Activated naive CD8-positive, alpha-beta T cell treated with anti-CD3 and anti-CD28 coated beads, Interleukin-2, amount 10 ng/mL, durations not matched to agents 7 days and 5 days (primary cell): ENCODE data around the gene TJP1. TPM values are rescaled to one million over a fixed set of nuclear protein-coding genes. Genes with fewer than 3 reads are reported as not detected.
"Not testable (repeated sequence)": the region's sequence is repeated elsewhere in the genome, so short reads cannot be mapped to it uniquely, and the experiment has no call there.

Experiments
- ATAC-seq: fragments of 150-1000 bp; cut with Tn5 transposase; one replicate; pipeline ENCODE4 v1.10.0; 2021; ENCODE audit warnings: low read depth, moderate library complexity
- POLR2A ChIA-PET: fragments of 350-600 bp; sonication (Branson Sonifier 250); formaldehyde crosslinking; loops from one replicate; lab custom pipeline; 2021; ENCODE audit warnings: antibody characterized with exemption; lab: Charles Lee
- DNase-seq: peaks from one replicate; pipeline ENCODE4 v3.0.0; 2021
- H3K27ac Mint-ChIP-seq: one replicate; pipeline ENCODE4 v1.8.0; 2022; ENCODE audit warnings: mild to moderate bottlenecking, mixed read lengths
- H3K27me3 Mint-ChIP-seq: one replicate; pipeline ENCODE4 v1.8.0; 2022; ENCODE audit warnings: mild to moderate bottlenecking, moderate library complexity, mixed read lengths
- H3K36me3 Mint-ChIP-seq: one replicate; pipeline ENCODE4 v1.8.0; 2021; ENCODE audit warnings: mild to moderate bottlenecking, mixed read lengths
- H3K4me1 Mint-ChIP-seq: one replicate; pipeline ENCODE4 v1.8.0; 2021; ENCODE audit warnings: mixed read lengths
- H3K4me3 Mint-ChIP-seq: one replicate; pipeline ENCODE4 v1.8.0; 2022; ENCODE audit warnings: mild to moderate bottlenecking, moderate library complexity, mixed read lengths
- H3K9me3 Mint-ChIP-seq: one replicate; pipeline ENCODE4 v1.8.0; 2021; ENCODE audit warnings: mixed read lengths
- total RNA-seq, 2 experiments: library from RNA; stranded (reverse); gene quantifications; one replicate each; pipeline ENCODE4 v1.2.3, GENCODE V29; 2021

The TJP1 gene
- total RNA-seq, 2 experiments from 2014 or later, result not detected

- ATAC-seq (no peak), DNase-seq (no peak)
- H3K4me1 Mint-ChIP-seq, result no peaks in the 10 kb centered on the region
- H3K9me3 Mint-ChIP-seq, result no peaks in the 10 kb centered on the region
- H3K4me3 Mint-ChIP-seq, result no peak overlapping the region
- peaks cover 18% of the 10 kb centered on the region for H3K27me3 Mint-ChIP-seq
- H3K27ac Mint-ChIP-seq, result no peak overlapping the region
- H3K36me3 Mint-ChIP-seq, result no peaks in the 10 kb centered on the region
- POLR2A ChIA-PET, result no interaction called here
Observed at GRCh38 chr15:29670998-29671981, 151.0 kb downstream of the TJP1 start.

GRCh38 chr15:29670266-29670665 is 152.0 kb downstream of the TJP1 start:
- Mint-ChIP-seq H3K27ac (no peak overlapping the region), H3K27me3 (peaks cover 11% of the 10 kb centered on the region), H3K36me3 (no peaks in the 10 kb centered on the region), H3K9me3 (no peaks in the 10 kb centered on the region), H3K4me3 (no peak overlapping the region), H3K4me1 (no peaks in the 10 kb centered on the region)
- POLR2A ChIA-PET, result no interaction called here
- DNase-seq, result no peak
- ATAC-seq, result no peak

DNA sequence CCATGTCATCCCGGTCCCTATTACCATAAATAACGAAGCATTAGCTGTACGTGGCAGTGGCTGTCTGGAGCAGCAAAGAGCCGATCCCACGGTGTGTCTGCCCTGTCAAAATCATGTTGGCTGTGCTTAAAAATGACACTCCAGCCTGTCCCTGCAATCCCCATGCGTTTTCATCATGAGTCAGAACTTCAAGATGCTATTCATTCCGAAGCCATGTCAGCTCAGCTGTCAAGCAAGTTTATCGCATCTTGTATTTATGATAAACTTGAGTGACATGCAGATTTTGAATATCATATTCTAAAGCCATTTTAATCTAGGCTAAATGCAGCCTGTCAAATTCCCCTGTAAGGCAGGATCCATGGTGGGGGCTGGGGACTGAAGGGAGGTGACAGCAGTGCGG is 152.4 kb downstream of the TJP1 start:
- ATAC-seq (no peak), DNase-seq (no peak)
- POLR2A ChIA-PET, result no interaction called here
- Mint-ChIP-seq H3K4me1 (no peaks in the 10 kb centered on the region), H3K9me3 (no peaks in the 10 kb centered on the region), H3K36me3 (no peaks in the 10 kb centered on the region), H3K27ac (no peak overlapping the region), H3K27me3 (peaks cover 11% of the 10 kb centered on the region), H3K4me3 (no peak overlapping the region)

GRCh38 chr15:29668120-29668602 is 154.1 kb downstream of the TJP1 start:
- peaks cover 3% of the 10 kb centered on the region for H3K27me3 Mint-ChIP-seq
- H3K36me3 Mint-ChIP-seq, result no peaks in the 10 kb centered on the region
- no peak overlapping the region for H3K4me3 Mint-ChIP-seq
- no peaks in the 10 kb centered on the region for H3K4me1 Mint-ChIP-seq
- H3K9me3 Mint-ChIP-seq, result no peaks in the 10 kb centered on the region
- no peak overlapping the region for H3K27ac Mint-ChIP-seq
- POLR2A ChIA-PET, result no interaction called here
- ATAC-seq (peak; percentile 65), DNase-seq (no peak)

DNA sequence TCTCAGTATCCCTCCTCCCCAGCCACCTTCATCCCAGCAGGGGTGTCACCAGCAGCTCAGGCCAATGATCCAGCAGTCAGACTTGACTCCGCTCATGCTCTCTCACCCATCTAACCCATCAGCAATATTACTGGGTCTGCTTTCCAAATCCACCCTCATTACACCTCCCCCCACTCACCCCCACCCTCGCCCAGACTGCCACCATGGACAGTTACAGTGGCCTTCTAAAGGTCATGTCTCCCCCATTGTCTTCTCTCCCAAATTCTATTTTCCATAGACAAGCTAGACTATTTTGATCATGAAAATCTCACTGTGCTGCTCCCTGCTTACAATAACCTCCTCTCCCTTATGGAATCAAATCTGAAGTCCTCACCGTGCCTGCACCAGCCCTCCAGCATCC is 156.0 kb downstream of the TJP1 start:
- ATAC-seq (no peak), DNase-seq (no peak)
- no peaks in the 10 kb centered on the region for H3K36me3 Mint-ChIP-seq
- no peaks in the 10 kb centered on the region for H3K9me3 Mint-ChIP-seq
- no peak overlapping the region for H3K27ac Mint-ChIP-seq
- no peaks in the 10 kb centered on the region for H3K4me1 Mint-ChIP-seq
- peaks cover 2% of the 10 kb centered on the region for H3K27me3 Mint-ChIP-seq
- POLR2A ChIA-PET, result no interaction called here
- H3K4me3 Mint-ChIP-seq, result no peak overlapping the region

- POLR2A ChIA-PET, result no interaction called here
- Mint-ChIP-seq H3K27ac (no peak overlapping the region), H3K36me3 (no peaks in the 10 kb centered on the region), H3K4me3 (no peak overlapping the region), H3K4me1 (no peaks in the 10 kb centered on the region), H3K9me3 (no peaks in the 10 kb centered on the region), H3K27me3 (peaks cover 2% of the 10 kb centered on the region)
- ATAC-seq (no peak), DNase-seq (no peak)
Observed at GRCh38 chr15:29665444-29666003, 156.7 kb downstream of the TJP1 start.

GRCh38 chr15:29664406-29664805 is 157.9 kb downstream of the TJP1 start:
- ATAC-seq, result no peak
- Mint-ChIP-seq H3K9me3 (no peaks in the 10 kb centered on the region), H3K27ac (no peak overlapping the region), H3K4me3 (no peak overlapping the region), H3K36me3 (no peaks in the 10 kb centered on the region), H3K4me1 (no peaks in the 10 kb centered on the region), H3K27me3 (no peaks in the 10 kb centered on the region)
- POLR2A ChIA-PET, result interaction anchor here (0.7 kb wide), 1 partner anchor 383 kb away, joined by 4 read pairs; no protein-coding TSS in a partner anchor
- DNase-seq, result no peak

- DNase-seq, ATAC-seq, H3K9me3 Mint-ChIP-seq, H3K4me1 Mint-ChIP-seq, H3K36me3 Mint-ChIP-seq, H3K27me3 Mint-ChIP-seq, POLR2A ChIA-PET, H3K27ac Mint-ChIP-seq, H3K4me3 Mint-ChIP-seq: not testable (repeated sequence)
Observed at GRCh38 chr15:29657476-29657817, 164.8 kb downstream of the TJP1 start.

DNA sequence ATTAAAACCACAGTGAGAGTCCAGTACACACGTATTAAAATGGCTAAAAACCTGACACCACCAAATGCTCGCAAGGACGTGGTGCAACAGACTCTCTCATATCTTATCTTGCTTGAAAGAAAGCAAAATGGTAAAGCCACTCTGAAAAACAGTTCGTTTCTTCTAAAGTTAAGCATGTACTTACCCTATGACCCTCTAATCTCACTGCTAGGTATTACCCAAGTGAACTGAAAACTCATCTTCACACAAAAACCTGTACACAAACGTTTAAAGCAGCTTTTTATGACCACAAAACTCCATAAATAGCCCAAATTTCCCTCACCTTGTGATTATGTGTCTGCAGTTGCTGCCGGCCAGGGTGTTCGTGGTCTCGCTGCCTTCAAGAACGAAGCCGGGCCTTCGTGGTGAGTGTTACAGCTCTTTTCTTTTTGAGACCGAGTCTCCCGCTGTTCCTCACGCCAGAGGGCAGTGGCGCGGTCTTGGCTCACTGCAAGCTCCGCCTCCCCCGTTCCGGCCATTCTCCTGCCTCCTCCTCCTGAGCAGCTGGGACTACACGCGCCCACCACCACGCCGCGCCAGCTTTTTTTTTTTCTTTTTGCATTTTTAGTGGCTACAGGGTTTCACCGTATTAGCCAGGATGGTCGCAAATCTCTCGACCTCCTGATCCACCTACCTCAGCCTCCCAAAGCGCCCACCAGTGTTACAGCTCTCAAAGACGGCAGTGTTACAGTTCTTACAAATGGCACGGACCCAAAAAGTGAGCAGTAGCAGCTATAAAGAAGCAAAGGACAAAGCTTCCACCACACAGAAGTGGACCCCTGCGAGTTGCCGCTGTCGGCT is 165.4 kb downstream of the TJP1 start:
- Mint-ChIP-seq H3K9me3 (peaks cover 1% of the 10 kb centered on the region), H3K36me3 (no peaks in the 10 kb centered on the region), H3K4me1 (no peaks in the 10 kb centered on the region), H3K4me3 (no peak overlapping the region), H3K27ac (no peak overlapping the region), H3K27me3 (no peaks in the 10 kb centered on the region)
- no peak for DNase-seq
- no peak for ATAC-seq
- POLR2A ChIA-PET, result no interaction called here

- Mint-ChIP-seq H3K36me3 (no peaks in the 10 kb centered on the region), H3K4me1 (no peaks in the 10 kb centered on the region), H3K4me3 (no peak overlapping the region), H3K27ac (no peak overlapping the region), H3K9me3 (peaks cover 7% of the 10 kb centered on the region), H3K27me3 (no peaks in the 10 kb centered on the region)
- ATAC-seq (no peak), DNase-seq (no peak)
- POLR2A ChIA-PET, result no interaction called here
Observed at GRCh38 chr15:29652595-29652994, 169.7 kb downstream of the TJP1 start.

GRCh38 chr15:29651476-29652233 is 170.6 kb downstream of the TJP1 start:
- Mint-ChIP-seq H3K4me3 (no peak overlapping the region), H3K27ac (no peak overlapping the region), H3K4me1 (no peaks in the 10 kb centered on the region), H3K36me3 (no peaks in the 10 kb centered on the region), H3K9me3 (peaks cover 7% of the 10 kb centered on the region), H3K27me3 (no peaks in the 10 kb centered on the region)
- ATAC-seq (no peak), DNase-seq (no peak)
- POLR2A ChIA-PET, result no interaction called here
